A673 (cell line): ENCODE data around the gene CD40. TPM values are rescaled to one million over a fixed set of nuclear protein-coding genes. Genes with fewer than 3 reads are reported as not detected.

Experiments
- BruUV-seq: library from RNA; stranded (reverse); fragments of 400-500 nt; replicated peaks from 2 replicates; lab custom pipeline; 2021; lab: Mats Ljungman, UMichigan
- CTCF ChIA-PET: fragments of 300-600 bp; sonication (Branson Sonifier 250); formaldehyde crosslinking; loops from one replicate; lab custom pipeline; 2022; ENCODE audit warnings: antibody characterized with exemption; lab: Charles Lee
- POLR2A ChIA-PET: fragments of 300-600 bp; sonication (Branson Sonifier 250); formaldehyde crosslinking; loops from one replicate; lab custom pipeline; 2022; ENCODE audit warnings: antibody characterized with exemption; ENCODE audit not compliant: low non-redundant PET; lab: Charles Lee
- DNase-seq: peaks from one replicate; pipeline ENCODE4 v3.0.0-alpha.2; 2015; ENCODE audit warnings: low spot score
- H3K27ac ChIP-seq: fragments of 200-600 bp; sonication (generic); 2 replicates; pipeline ENCODE4 v1.5.1; 2016; ENCODE audit warnings: mixed run types, low read depth, mild to moderate bottlenecking, mixed read lengths, antibody characterized with exemption, low read length; ENCODE audit not compliant: poor library complexity, severe bottlenecking
- H3K27me3 ChIP-seq: fragments of 200-600 bp; sonication (generic); replicated peaks from 2 replicates; pipeline ENCODE4 v1.6.1; 2017; ENCODE audit warnings: mixed run types, low read depth, mild to moderate bottlenecking, mixed read lengths, antibody characterized with exemption, low read length; ENCODE audit not compliant: insufficient read depth, poor library complexity
- H3K36me3 ChIP-seq: fragments of 200-600 bp; sonication (generic); 2 replicates; pipeline ENCODE4 v1.6.1; 2016; ENCODE audit warnings: mixed run types, mild to moderate bottlenecking, mixed read lengths, antibody characterized with exemption, low read length; ENCODE audit not compliant: insufficient read depth, poor library complexity, severe bottlenecking
- H3K4me1 ChIP-seq: fragments of 200-600 bp; sonication (generic); 2 replicates; pipeline ENCODE4 v1.6.1; 2017; ENCODE audit warnings: mixed run types, mild to moderate bottlenecking, mixed read lengths, antibody characterized with exemption, low read length; ENCODE audit not compliant: insufficient read depth, poor library complexity, severe bottlenecking
- H3K4me3 ChIP-seq: fragments of 200-600 bp; sonication (generic); 2 replicates; pipeline ENCODE4 v1.5.1; 2016; ENCODE audit warnings: low read depth, mixed run types, mild to moderate bottlenecking, mixed read lengths, low read length; ENCODE audit not compliant: poor library complexity, severe bottlenecking
- H3K9me3 ChIP-seq: fragments of 200-600 bp; sonication (generic); 2 replicates; pipeline ENCODE4 v1.6.1; 2016; ENCODE audit warnings: mixed run types, low read depth, mild to moderate bottlenecking, mixed read lengths, antibody characterized with exemption, low read length; ENCODE audit not compliant: poor library complexity, severe bottlenecking
- CTCF ChIP-seq: fragments of 300-800, 200-600 bp; sonication (generic); conservative IDR thresholded peaks from 2 replicates; pipeline ENCODE4 v1.5.1; 2017; ENCODE audit warnings: low read depth, mild to moderate bottlenecking, antibody characterized with exemption, low read length, moderate library complexity, mixed read lengths
- EZH2 ChIP-seq: fragments of 200-600 bp; sonication (generic); IDR thresholded peaks from 2 replicates; pipeline ENCODE4 v1.6.1; 2017; ENCODE audit warnings: borderline replicate concordance, low read depth, mild to moderate bottlenecking, mixed read lengths, antibody characterized with exemption, low read length; ENCODE audit not compliant: poor library complexity, severe bottlenecking
- intact Hi-C: fragments of 100-400 bp; cut with micrococcal nuclease; formaldehyde crosslinking; loops from one replicate; pipeline ENCODE4 v1.10.0; 2022; ENCODE audit not compliant: unreplicated experiment
- total RNA-seq: library from RNA; stranded (reverse); gene quantifications from 2 replicates; pipeline ENCODE4 v1.2.3, GENCODE V29; 2021

Gene CD40
- total RNA-seq, 1 experiment from 2014 or later, result 16.3 TPM

GRCh38 chr20:46126440-46127056, 8.4 kb downstream of the CD40 start:
- H3K36me3 ChIP-seq, result peaks cover 12% of the 10 kb centered on the region
- H3K4me1 ChIP-seq, result no peaks in the 10 kb centered on the region
- intact Hi-C loops, result no loop called here
- no peak for DNase-seq
- TF ChIP-seq EZH2 (no peak), CTCF (no peak)
- H3K27ac ChIP-seq, result no peak overlapping the region
- H3K9me3 ChIP-seq, result no peaks in the 10 kb centered on the region
- ChIA-PET CTCF (no interaction called here), POLR2A (no interaction called here)
- no peak overlapping the region for H3K4me3 ChIP-seq
- peaks cover 7% of the 10 kb centered on the region for H3K27me3 ChIP-seq
- no TSS peak for BruUV-seq

GRCh38 chr20:46127396-46128010, 9.4 kb downstream of the CD40 start:
- POLR2A ChIA-PET, result no interaction called here
- Histone ChIP-seq H3K4me3 (no peak overlapping the region), H3K27ac (no peak overlapping the region), H3K27me3 (peaks cover 7% of the 10 kb centered on the region), H3K36me3 (peaks cover 12% of the 10 kb centered on the region), H3K9me3 (no peaks in the 10 kb centered on the region), H3K4me1 (no peaks in the 10 kb centered on the region)
- no peak for DNase-seq
- no TSS peak for BruUV-seq
- TF ChIP-seq EZH2 (no peak), CTCF (no peak)
- intact Hi-C loops, result no loop called here
- CTCF ChIA-PET, result no interaction called here

GRCh38 chr20:46128310-46129151, 10.4 kb downstream of the CD40 start:
- ChIA-PET CTCF (interaction anchor here (0.6 to 2.0 kb wide), 5 partner anchors 46 to 887 kb away, joined by 3 to 8 read pairs (median 3); no protein-coding TSS in a partner anchor), POLR2A (no interaction called here)
- TF ChIP-seq CTCF, result peak; percentile 76
- no peak for TF ChIP-seq EZH2
- H3K27me3 ChIP-seq, result peaks cover 7% of the 10 kb centered on the region
- no TSS peak for BruUV-seq
- H3K9me3 ChIP-seq, result no peaks in the 10 kb centered on the region
- no peak overlapping the region for H3K4me3 ChIP-seq
- peaks cover 6% of the 10 kb centered on the region for H3K36me3 ChIP-seq
- H3K27ac ChIP-seq, result no peak overlapping the region
- no peaks in the 10 kb centered on the region for H3K4me1 ChIP-seq
- DNase-seq, result peak; percentile 41
- intact Hi-C loops, result no loop called here
